Glomerular visceral epithelial cell (primary cell): ENCODE results near the gene CADM1.

Source experiments
- DNase-seq: peaks from one replicate; pipeline ENCODE4 v3.0.0-alpha.2; 2016; ENCODE audit errors: extremely low spot score

The CADM1 gene

DNA sequence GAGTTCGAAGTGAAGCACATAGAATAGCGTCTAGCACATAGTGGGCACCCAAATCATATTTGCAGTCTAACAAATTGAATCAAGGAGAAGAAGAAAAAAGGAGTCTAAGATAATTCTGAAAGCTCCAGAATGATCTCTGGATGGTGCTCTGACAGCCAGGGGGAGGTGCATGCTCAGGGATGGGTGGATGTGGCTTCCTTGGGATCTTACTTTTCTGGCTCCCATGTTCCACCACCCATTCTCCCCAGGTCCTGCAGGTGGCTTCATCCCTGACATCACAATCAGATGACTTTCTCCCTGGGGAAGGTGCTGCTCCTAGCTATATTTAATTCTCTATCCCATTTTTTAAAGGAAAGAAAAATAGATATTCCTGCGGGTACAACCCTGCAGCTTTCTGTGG is 381.9 kb downstream of the CADM1 start:
- peak; percentile 1 for DNase-seq
